ENCODE results near the gene BEND2. TPM values are rescaled to one million over a fixed set of nuclear protein-coding genes. Genes with fewer than 3 reads are reported as not detected.

The BEND2 gene
- total RNA-seq, 1 experiment from 2014 or later = not detected

DNA sequence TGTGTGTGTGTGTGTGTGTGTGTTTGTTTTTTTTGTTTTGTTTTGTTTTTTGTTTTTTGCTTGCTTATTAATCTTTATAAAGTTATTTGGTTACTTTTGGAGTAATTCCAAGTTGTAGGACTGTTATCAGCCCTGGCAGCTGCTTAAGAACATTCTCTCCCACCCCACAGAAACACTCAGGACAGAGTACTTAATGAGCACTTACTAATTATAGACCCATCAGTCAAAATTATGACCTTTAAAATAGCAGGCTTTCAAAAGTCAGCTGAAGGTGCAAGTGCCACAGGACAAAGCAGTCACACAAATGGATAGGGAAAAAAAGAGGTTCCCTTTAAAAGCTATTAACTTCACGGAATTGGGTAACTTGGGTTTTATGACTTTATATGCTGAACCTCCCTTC lies 69.0 kb downstream of the BEND2 start:
- Histone ChIP-seq H3K36me3 (ENCODE audit: control insufficient read depth in 1 of 2, insufficient read depth in 2 of 2, low read length in 2 of 2) (no peaks in the 10 kb centered on the region), H3K27ac (ENCODE audit: low read depth, low read length) (no peak overlapping the region), H3K4me2 (ENCODE audit: low read length) (no peak overlapping the region), H4K20me1 (ENCODE audit: insufficient read depth) (no peaks in the 10 kb centered on the region), H3K9me3 (ENCODE audit: control insufficient read depth in 1 of 2, insufficient read depth in 1 of 2, low read depth in 1 of 2, low read length in 2 of 2) (no peaks in the 10 kb centered on the region), H3K27me3 (ENCODE audit: insufficient read depth, low read length) (peaks cover 4% of the 10 kb centered on the region; the same call in 1 of the 2 replicates), H3K79me2 (ENCODE audit: insufficient read depth, low read length) (no peaks in the 10 kb centered on the region), H3K9ac (ENCODE audit: low read length) (no peak overlapping the region), H3K4me3 (replicated peaks in 1 of 2; ENCODE audit: low read depth in 1 of 2, low read length in 2 of 2) (no peak overlapping the region), H3K4me1 (ENCODE audit: control insufficient read depth in 1 of 2, insufficient read depth in 2 of 2, low read length in 2 of 2) (no peaks in the 10 kb centered on the region), H3K9me2 (ENCODE audit: insufficient read depth) (no peaks in the 10 kb centered on the region), H2AFZ (ENCODE audit: low read depth, low read length, poor library complexity, severe bottlenecking) (no peak overlapping the region)
- no peak for TF ChIP-seq EGR1 (IDR thresholded peaks at IDR 0.05; ENCODE audit: low read depth)
- TF ChIP-seq, protein P1, sequence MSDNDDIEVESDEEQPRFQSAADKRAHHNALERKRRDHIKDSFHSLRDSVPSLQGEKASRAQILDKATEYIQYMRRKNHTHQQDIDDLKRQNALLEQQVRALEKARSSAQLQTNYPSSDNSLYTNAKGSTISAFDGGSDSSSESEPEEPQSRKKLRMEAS (IDR thresholded peaks at IDR 0.05) = no peak
- TF ChIP-seq YY1 (IDR thresholded peaks at IDR 0.05; ENCODE audit: extremely low read depth, insufficient replicate concordance, low read depth, low read length) = no peak
- TF ChIP-seq ZFX (IDR thresholded peaks at IDR 0.05) = no peak
- no peak for TF ChIP-seq EZH2 (IDR thresholded peaks at IDR 0.05)
- no peak for TF ChIP-seq REST (IDR thresholded peaks at IDR 0.05; ENCODE audit: low read depth)
- TF ChIP-seq CBX3 (IDR thresholded peaks at IDR 0.05; ENCODE audit: low read depth) = no peak
- TF ChIP-seq POLR2AphosphoS5 (IDR thresholded peaks at IDR 0.05; ENCODE audit: low read depth, low read length) = no peak
- TF ChIP-seq SIN3A (IDR thresholded peaks at IDR 0.05; ENCODE audit: low read depth) = no peak
- TF ChIP-seq TCF7L2 (IDR thresholded peaks at IDR 0.05; ENCODE audit: borderline replicate concordance, extremely low read depth, insufficient read depth, insufficient read length) = no peak
- TF ChIP-seq EZH2phosphoT487 (IDR thresholded peaks at IDR 0.05; ENCODE audit: borderline replicate concordance) = no peak
- no peak for TF ChIP-seq POLR2A (IDR thresholded peaks at IDR 0.05; ENCODE audit: borderline replicate concordance, extremely low read depth, insufficient read depth, insufficient read length)
- TF ChIP-seq, protein P2, sequence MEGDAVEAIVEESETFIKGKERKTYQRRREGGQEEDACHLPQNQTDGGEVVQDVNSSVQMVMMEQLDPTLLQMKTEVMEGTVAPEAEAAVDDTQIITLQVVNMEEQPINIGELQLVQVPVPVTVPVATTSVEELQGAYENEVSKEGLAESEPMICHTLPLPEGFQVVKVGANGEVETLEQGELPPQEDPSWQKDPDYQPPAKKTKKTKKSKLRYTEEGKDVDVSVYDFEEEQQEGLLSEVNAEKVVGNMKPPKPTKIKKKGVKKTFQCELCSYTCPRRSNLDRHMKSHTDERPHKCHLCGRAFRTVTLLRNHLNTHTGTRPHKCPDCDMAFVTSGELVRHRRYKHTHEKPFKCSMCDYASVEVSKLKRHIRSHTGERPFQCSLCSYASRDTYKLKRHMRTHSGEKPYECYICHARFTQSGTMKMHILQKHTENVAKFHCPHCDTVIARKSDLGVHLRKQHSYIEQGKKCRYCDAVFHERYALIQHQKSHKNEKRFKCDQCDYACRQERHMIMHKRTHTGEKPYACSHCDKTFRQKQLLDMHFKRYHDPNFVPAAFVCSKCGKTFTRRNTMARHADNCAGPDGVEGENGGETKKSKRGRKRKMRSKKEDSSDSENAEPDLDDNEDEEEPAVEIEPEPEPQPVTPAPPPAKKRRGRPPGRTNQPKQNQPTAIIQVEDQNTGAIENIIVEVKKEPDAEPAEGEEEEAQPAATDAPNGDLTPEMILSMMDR (IDR thresholded peaks at IDR 0.05 in 2 of 3, conservative IDR thresholded peaks at IDR 0.05 in 1 of 3; ENCODE audit: borderline replicate concordance in 1 of 3, insufficient read depth in 1 of 3, low read depth in 2 of 3, low read length in 2 of 3) = no peak
- TF ChIP-seq ZNF274 (IDR thresholded peaks at IDR 0.05; ENCODE audit: low read depth, low read length) = no peak
- TF ChIP-seq, protein P3, sequence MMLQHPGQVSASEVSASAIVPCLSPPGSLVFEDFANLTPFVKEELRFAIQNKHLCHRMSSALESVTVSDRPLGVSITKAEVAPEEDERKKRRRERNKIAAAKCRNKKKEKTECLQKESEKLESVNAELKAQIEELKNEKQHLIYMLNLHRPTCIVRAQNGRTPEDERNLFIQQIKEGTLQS (IDR thresholded peaks at IDR 0.05) = no peak
- TF ChIP-seq, protein P4, sequence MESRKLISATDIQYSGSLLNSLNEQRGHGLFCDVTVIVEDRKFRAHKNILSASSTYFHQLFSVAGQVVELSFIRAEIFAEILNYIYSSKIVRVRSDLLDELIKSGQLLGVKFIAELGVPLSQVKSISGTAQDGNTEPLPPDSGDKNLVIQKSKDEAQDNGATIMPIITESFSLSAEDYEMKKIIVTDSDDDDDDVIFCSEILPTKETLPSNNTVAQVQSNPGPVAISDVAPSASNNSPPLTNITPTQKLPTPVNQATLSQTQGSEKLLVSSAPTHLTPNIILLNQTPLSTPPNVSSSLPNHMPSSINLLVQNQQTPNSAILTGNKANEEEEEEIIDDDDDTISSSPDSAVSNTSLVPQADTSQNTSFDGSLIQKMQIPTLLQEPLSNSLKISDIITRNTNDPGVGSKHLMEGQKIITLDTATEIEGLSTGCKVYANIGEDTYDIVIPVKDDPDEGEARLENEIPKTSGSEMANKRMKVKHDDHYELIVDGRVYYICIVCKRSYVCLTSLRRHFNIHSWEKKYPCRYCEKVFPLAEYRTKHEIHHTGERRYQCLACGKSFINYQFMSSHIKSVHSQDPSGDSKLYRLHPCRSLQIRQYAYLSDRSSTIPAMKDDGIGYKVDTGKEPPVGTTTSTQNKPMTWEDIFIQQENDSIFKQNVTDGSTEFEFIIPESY (IDR thresholded peaks at IDR 0.05; ENCODE audit: extremely low read depth, insufficient replicate concordance, low read length) = no peak
- no peak for TF ChIP-seq SP1 (IDR thresholded peaks at IDR 0.05; ENCODE audit: low read depth)
- CTCF ChIA-PET = no interaction called here
- ATAC-seq (no peak), DNase-seq (ENCODE audit: low read depth, low spot score) (no peak)
- no TSS peak for BruUV-seq (replicated peaks)
- intact Hi-C loops (cut with micrococcal nuclease) = no loop called here
- POLR2A ChIA-PET = no interaction called here
- RAD21 ChIA-PET (ENCODE audit: low non-redundant PET in 1 of 2, low total read pairs in 2 of 2, uncharacterized antibody in 2 of 2, unreplicated experiment in 2 of 2) = no interaction called here

Measured in HCT116 (cell line).